Dendritic cell treated with granulocyte-macrophage colony-stimulating factor and Interleukin-4, amounts not matched to agents 40 ng/mL and 50 ng/mL, for 4 days (primary cell): ENCODE measurements around the gene WDFY3.
"Not testable (repeated sequence)": the region's sequence is repeated elsewhere in the genome, so short reads cannot be mapped to it uniquely, and the experiment has no call there.

Experiments used
- H3K27ac Mint-ChIP-seq: one replicate; pipeline ENCODE4 v1.8.0; 2022; ENCODE audit warnings: mild to moderate bottlenecking, mixed read lengths
- H3K27me3 Mint-ChIP-seq: one replicate; pipeline ENCODE4 v1.8.0; 2022; ENCODE audit warnings: mild to moderate bottlenecking, mixed read lengths
- H3K36me3 Mint-ChIP-seq: one replicate; pipeline ENCODE4 v1.8.0; 2022; ENCODE audit warnings: low read depth, mixed read lengths
- H3K4me1 Mint-ChIP-seq: one replicate; pipeline ENCODE4 v1.8.0; 2022; ENCODE audit warnings: low read depth, mixed read lengths
- H3K4me3 Mint-ChIP-seq: one replicate; pipeline ENCODE4 v1.8.0; 2022; ENCODE audit warnings: mild to moderate bottlenecking, moderate library complexity, mixed read lengths
- H3K9me3 Mint-ChIP-seq: one replicate; pipeline ENCODE4 v1.8.0; 2022; ENCODE audit warnings: mixed read lengths
- intact Hi-C: fragments of 100-400 bp; cut with micrococcal nuclease; formaldehyde crosslinking; loops from one replicate; pipeline ENCODE4 v1.15.0; 2022

The WDFY3 gene

GRCh38 chr4:84681486-84682274, 284.8 kb downstream of the WDFY3 start:
- peaks cover 38% of the 10 kb centered on the region for H3K4me1 Mint-ChIP-seq
- intact Hi-C loops = loop anchor here (5.0 kb wide), 1 partner anchor 99 kb away; the partner anchor contains the start of gene CDS1

DNA sequence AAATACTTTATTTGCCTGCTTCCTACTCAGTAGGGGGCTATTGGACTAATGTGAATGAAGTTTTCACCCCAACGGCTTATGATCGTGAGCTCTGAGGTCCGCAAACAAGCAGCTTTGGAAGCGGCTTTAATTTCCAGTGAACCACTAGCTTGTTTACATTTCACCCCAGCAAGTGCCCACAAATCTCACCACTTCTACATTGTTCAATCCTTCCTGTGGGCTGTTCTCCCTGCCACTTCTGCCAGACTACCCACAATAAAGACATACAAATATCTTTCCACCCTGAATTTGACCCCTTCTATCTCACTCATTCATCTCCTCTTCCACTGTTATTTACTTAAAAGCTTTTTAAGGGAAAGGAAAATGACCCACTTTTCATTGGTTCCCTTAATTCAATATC, 285.5 kb downstream of the WDFY3 start:
- peak overlapping the region; percentile 43 for H3K27ac Mint-ChIP-seq
- no peak overlapping the region for H3K4me3 Mint-ChIP-seq
- H3K36me3 Mint-ChIP-seq = peaks cover 93% of the 10 kb centered on the region
- no peaks in the 10 kb centered on the region for H3K27me3 Mint-ChIP-seq
- intact Hi-C loops = loop anchor here (5.0 kb wide), 1 partner anchor 99 kb away; the partner anchor contains the start of gene CDS1
- no peaks in the 10 kb centered on the region for H3K9me3 Mint-ChIP-seq
- peaks cover 38% of the 10 kb centered on the region for H3K4me1 Mint-ChIP-seq

More at GRCh38 chr4:84681486-84682274, 284.8 kb downstream of the WDFY3 start:
- no peaks in the 10 kb centered on the region for H3K27me3 Mint-ChIP-seq
- H3K4me3 Mint-ChIP-seq = peak overlapping the region; percentile 2
- H3K36me3 Mint-ChIP-seq = peaks cover 93% of the 10 kb centered on the region
- peak overlapping the region; percentile 43 for H3K27ac Mint-ChIP-seq
- no peaks in the 10 kb centered on the region for H3K9me3 Mint-ChIP-seq

DNA sequence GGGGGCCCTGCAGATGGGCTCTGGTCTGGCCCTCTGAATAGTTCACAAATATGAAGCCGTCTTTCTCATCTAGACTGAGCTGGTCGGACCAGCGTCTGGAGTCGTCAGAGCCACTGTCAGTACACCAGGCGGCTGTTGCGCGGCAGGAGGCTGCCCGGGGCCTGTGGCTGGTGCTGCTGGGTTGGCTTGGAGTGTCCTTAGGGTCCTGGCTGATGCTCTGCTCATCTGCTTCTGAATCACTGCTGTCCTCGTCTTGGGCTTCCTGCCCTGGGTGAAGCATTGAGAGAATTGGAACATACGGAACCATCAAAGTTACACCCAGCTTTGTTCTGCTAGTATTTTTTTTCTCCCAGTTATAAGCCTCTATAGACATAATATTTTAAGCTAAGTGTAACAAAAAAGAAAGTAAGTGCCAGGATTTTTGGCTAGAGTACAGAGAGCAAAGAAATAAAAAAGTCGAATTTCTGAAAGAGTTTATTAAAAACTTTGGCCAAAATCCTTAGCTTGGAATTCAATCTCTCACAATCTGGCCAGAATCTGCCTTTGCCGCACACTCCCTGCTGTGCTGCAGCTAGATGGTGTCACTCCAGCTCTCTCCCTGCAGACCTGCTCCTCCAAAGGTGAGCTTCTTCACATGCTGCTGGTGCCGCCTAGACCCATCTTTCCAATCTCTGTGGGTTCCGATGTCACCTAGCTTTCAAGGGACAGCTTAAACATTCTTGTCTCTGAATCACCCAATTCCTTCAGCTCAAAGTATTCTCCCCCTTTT, 287.3 kb downstream of the WDFY3 start:
- Mint-ChIP-seq H3K36me3 (peaks cover 93% of the 10 kb centered on the region), H3K9me3 (no peaks in the 10 kb centered on the region), H3K4me1 (peaks cover 36% of the 10 kb centered on the region), H3K27me3 (no peaks in the 10 kb centered on the region), H3K27ac (peak overlapping the region; percentile 48), H3K4me3 (no peak overlapping the region)
- intact Hi-C loops = no loop called here

DNA sequence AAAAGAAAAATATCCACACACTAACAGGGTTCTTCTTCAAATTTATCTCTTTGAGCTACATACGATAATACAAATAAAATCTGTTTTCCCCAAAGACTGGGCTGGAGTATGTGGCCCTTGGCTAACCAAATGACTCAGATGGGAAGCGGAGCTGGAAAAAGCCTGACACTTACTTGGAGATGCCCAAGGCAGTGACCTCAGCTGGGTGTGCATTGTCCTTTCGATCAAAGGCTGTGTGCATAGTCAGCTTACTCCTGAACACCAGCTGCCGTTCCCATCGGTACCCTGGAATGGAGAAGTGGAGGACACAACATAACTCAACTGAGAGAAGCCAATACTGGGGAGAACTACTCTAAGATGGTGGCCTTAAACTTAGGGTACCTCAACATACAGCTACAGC, 288.5 kb downstream of the WDFY3 start:
- H3K4me3 Mint-ChIP-seq = no peak overlapping the region
- intact Hi-C loops = no loop called here
- no peaks in the 10 kb centered on the region for H3K9me3 Mint-ChIP-seq
- H3K36me3 Mint-ChIP-seq = peaks cover 93% of the 10 kb centered on the region
- H3K27ac Mint-ChIP-seq = no peak overlapping the region
- H3K27me3 Mint-ChIP-seq = no peaks in the 10 kb centered on the region
- peaks cover 24% of the 10 kb centered on the region for H3K4me1 Mint-ChIP-seq

DNA sequence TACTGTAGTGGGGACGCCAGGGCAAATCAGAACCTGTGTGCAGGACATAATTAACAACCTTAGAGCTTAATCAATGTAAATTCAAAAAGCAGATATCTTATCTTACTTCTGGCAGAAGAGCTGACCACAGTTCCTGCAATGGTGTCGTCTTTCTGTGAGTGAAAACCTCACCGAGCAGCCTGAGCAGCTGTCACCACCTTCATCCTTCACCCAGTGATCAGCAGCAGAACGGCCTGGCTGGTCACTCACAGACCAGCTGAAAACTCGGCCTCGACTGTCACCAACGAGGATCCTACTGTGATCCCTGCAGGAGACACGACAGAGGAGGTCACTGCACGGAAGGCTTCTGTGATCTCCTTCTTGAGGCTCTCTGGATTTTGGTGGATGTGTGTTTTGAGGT, 289.4 kb downstream of the WDFY3 start:
- H3K36me3 Mint-ChIP-seq = peaks cover 96% of the 10 kb centered on the region
- H3K4me3 Mint-ChIP-seq = no peak overlapping the region
- intact Hi-C loops = no loop called here
- H3K27ac Mint-ChIP-seq = no peak overlapping the region
- H3K4me1 Mint-ChIP-seq = peaks cover 17% of the 10 kb centered on the region
- H3K9me3 Mint-ChIP-seq = no peaks in the 10 kb centered on the region
- no peaks in the 10 kb centered on the region for H3K27me3 Mint-ChIP-seq

DNA sequence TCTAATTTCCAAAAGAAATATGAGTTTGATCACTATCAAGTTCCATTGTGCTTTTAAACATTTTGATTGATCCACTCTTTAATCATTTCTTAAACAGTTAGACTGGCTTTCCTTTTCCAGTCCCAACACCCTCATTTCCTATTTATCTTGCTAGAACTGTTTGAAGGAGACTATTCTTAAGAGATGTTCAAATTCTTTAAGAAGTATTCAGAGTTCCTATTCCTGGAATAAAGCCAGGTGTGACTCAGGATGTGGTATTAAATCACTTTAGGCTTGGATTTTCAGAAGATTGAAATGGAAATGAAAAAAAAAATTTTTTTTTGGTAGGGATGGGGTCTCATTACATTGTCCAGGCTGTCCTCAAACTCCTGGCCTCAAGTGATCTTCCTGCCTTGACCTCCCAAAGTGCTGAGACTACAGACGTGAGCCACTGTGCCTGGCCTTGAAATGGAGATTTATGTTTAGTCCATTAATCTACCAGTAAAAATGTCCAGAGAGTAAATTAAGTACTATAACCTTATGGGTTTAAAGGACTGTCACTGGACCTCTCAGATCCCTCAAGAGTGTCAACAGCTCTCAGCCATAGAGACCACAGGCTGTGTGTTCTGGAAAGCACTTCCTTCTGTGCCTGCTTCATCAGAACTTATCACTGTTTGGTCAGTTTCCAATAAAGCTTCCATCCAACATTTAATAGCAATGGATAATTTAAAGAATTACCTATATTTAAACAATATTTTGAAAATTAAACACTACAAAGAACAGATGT, 292.8 kb downstream of the WDFY3 start:
- Mint-ChIP-seq H3K4me1 (peaks cover 5% of the 10 kb centered on the region), H3K9me3 (no peaks in the 10 kb centered on the region), H3K27ac (no peak overlapping the region), H3K36me3 (peaks cover 84% of the 10 kb centered on the region), H3K4me3 (no peak overlapping the region), H3K27me3 (no peaks in the 10 kb centered on the region)
- intact Hi-C loops = no loop called here

GRCh38 chr4:84672177-84672576, 294.3 kb downstream of the WDFY3 start:
- Mint-ChIP-seq H3K4me3 (no peak overlapping the region), H3K36me3 (peaks cover 77% of the 10 kb centered on the region), H3K27ac (no peak overlapping the region), H3K4me1 (peaks cover 10% of the 10 kb centered on the region), H3K9me3 (no peaks in the 10 kb centered on the region), H3K27me3 (no peaks in the 10 kb centered on the region)
- intact Hi-C loops = no loop called here

DNA sequence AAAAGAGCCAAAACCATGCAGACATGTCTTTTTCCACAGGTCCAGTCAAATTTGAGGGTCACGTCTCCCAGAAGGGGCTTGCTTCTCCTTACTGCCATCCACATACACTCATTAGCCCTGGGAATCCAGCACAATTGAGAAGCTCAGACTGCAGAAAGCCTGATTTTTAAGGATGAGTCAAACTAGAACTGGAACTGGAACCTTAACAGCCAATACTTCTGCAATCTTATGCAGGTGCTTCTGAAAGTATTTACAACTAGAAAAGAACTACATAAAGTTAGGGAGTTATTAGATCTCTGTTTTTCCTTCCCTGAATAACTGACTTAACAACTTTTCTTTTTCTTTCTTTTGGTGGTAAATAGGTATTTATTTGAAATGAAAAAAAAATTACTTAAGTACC, 297.3 kb downstream of the WDFY3 start:
- Mint-ChIP-seq H3K4me3 (no peak overlapping the region), H3K9me3 (no peaks in the 10 kb centered on the region), H3K4me1 (peaks cover 18% of the 10 kb centered on the region), H3K27me3 (no peaks in the 10 kb centered on the region), H3K36me3 (peaks cover 63% of the 10 kb centered on the region), H3K27ac (no peak overlapping the region)
- intact Hi-C loops = no loop called here

DNA sequence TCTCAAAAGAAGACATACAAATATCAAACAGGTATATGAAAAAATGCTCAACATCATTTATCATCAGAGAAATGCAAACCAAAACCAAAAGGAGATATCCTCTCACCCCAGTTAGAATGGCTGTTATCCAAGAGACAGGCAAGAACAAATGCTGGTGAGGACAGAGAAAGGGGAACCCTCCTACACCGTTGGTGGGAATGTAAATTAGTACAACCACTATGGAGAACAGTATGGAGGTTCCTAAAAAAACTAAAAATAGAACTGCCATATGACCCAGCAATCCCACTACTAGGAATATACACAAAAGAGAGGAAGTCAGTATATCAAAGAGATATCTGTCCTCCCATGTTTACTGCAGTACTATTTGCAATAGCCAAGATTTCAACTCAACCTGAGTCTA, 300.1 kb downstream of the WDFY3 start:
- Mint-ChIP-seq H3K4me3 (no peak overlapping the region), H3K4me1 (peaks cover 18% of the 10 kb centered on the region), H3K27me3 (no peaks in the 10 kb centered on the region), H3K36me3 (peaks cover 36% of the 10 kb centered on the region), H3K27ac (no peak overlapping the region), H3K9me3 (no peaks in the 10 kb centered on the region)
- intact Hi-C loops = no loop called here

GRCh38 chr4:84664767-84665166, 301.7 kb downstream of the WDFY3 start:
- intact Hi-C loops, H3K9me3 Mint-ChIP-seq, H3K27ac Mint-ChIP-seq, H3K4me3 Mint-ChIP-seq, H3K27me3 Mint-ChIP-seq: not testable (repeated sequence)
- peaks cover 32% of the 10 kb centered on the region for H3K36me3 Mint-ChIP-seq
- peaks cover 26% of the 10 kb centered on the region for H3K4me1 Mint-ChIP-seq

- Mint-ChIP-seq H3K27ac (no peak overlapping the region), H3K4me1 (peaks cover 9% of the 10 kb centered on the region)
- intact Hi-C loops = no loop called here
Observed at GRCh38 chr4:84661191-84661939, 305.1 kb downstream of the WDFY3 start.

DNA sequence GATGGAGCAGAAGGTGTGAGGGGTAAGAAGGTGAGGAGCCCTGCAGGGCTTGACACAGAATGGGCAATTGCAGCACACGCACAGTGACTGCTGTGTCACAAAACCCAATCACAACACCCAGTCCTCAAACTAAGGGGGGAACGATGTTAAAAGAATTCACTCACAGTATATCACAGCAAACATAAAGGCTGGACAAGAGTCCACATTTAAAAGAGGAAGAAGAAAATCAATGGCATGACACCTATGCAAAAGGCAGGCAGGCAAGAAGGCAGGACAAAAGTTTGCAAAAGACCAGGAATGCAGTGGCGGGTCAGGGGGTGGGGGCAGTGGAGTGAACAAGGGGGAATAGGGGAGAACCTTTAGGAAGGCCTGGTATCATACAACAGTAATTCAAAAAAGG, 305.9 kb downstream of the WDFY3 start:
- no peak overlapping the region for H3K27ac Mint-ChIP-seq
- H3K27me3 Mint-ChIP-seq = no peaks in the 10 kb centered on the region
- no peak overlapping the region for H3K4me3 Mint-ChIP-seq
- H3K9me3 Mint-ChIP-seq = peaks cover 25% of the 10 kb centered on the region
- peaks cover 8% of the 10 kb centered on the region for H3K4me1 Mint-ChIP-seq
- H3K36me3 Mint-ChIP-seq = peaks cover 15% of the 10 kb centered on the region
- intact Hi-C loops = no loop called here

More at GRCh38 chr4:84661191-84661939, 305.1 kb downstream of the WDFY3 start:
- Mint-ChIP-seq H3K27me3 (no peaks in the 10 kb centered on the region), H3K9me3 (peaks cover 21% of the 10 kb centered on the region), H3K36me3 (peaks cover 21% of the 10 kb centered on the region), H3K4me3 (no peak overlapping the region)

DNA sequence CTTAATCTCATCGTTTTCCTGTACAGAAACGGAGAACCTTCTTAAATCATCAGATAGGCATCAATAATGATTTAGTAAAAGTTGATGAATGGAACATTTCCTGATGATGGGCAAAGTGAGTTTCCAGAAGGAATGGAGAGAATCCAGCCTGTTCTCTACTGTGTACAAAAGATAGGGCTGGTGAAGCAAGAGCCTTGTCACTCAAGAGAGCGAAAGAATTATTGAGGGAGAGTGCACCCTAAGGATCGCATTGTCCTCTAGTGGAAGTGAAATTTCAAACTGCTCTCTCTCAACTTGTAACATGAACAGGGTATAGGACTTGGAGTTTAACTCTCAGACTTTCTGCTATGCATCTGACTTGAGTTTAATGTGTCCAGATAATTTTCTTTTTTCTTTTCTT, 314.0 kb downstream of the WDFY3 start:
- intact Hi-C loops = no loop called here
- Mint-ChIP-seq H3K9me3 (peaks cover 14% of the 10 kb centered on the region), H3K4me1 (peaks cover 18% of the 10 kb centered on the region), H3K4me3 (no peak overlapping the region), H3K27me3 (no peaks in the 10 kb centered on the region), H3K36me3 (peaks cover 23% of the 10 kb centered on the region), H3K27ac (no peak overlapping the region)
